Activated CD8-positive, alpha-beta T cell treated with anti-CD3 and anti-CD28 coated beads, Interleukin-2, amount 10 ng/mL, durations not matched to agents 7 days and 5 days (primary cell): ENCODE results near the gene MBOAT2. TPM values are rescaled to one million over a fixed set of nuclear protein-coding genes. Genes with fewer than 3 reads are reported as not detected.
"Not testable (repeated sequence)": the region's sequence is repeated elsewhere in the genome, so short reads cannot be mapped to it uniquely, and the experiment has no call there.

ENCODE experiments used
- ATAC-seq: fragments of 150-1000 bp; cut with Tn5 transposase; one replicate; pipeline ENCODE4 v1.10.0; 2021; ENCODE audit warnings: moderate library complexity
- CTCF ChIA-PET: fragments of 350-600 bp; sonication (Branson Sonifier 250); formaldehyde crosslinking; loops from one replicate; lab custom pipeline; 2021; ENCODE audit warnings: antibody characterized with exemption; lab: Charles Lee
- POLR2A ChIA-PET: fragments of 350-600 bp; sonication (Branson Sonifier 250); formaldehyde crosslinking; loops from one replicate; lab custom pipeline; 2021; ENCODE audit warnings: antibody characterized with exemption; lab: Charles Lee
- DNase-seq: peaks from one replicate; pipeline ENCODE4 v3.0.0-alpha.2; 2020
- H3K27ac Mint-ChIP-seq: one replicate; pipeline ENCODE4 v1.8.0; 2021; ENCODE audit warnings: mild to moderate bottlenecking, mixed read lengths
- H3K27me3 Mint-ChIP-seq: one replicate; pipeline ENCODE4 v1.8.0; 2021; ENCODE audit warnings: low read depth, mixed read lengths
- H3K36me3 Mint-ChIP-seq: one replicate; pipeline ENCODE4 v1.8.0; 2021; ENCODE audit warnings: low read depth, mixed read lengths
- H3K4me1 Mint-ChIP-seq: one replicate; pipeline ENCODE4 v1.8.0; 2021; ENCODE audit warnings: low read depth, mixed read lengths
- H3K4me3 Mint-ChIP-seq: one replicate; pipeline ENCODE4 v1.8.0; 2021; ENCODE audit warnings: mild to moderate bottlenecking, mixed read lengths
- H3K9me3 Mint-ChIP-seq: one replicate; pipeline ENCODE4 v1.8.0; 2022; ENCODE audit warnings: mixed read lengths; ENCODE audit not compliant: insufficient read depth
- total RNA-seq, 2 experiments: library from RNA; stranded (reverse); gene quantifications; one replicate each; pipeline ENCODE4 v1.2.3, GENCODE V29; 2021

The MBOAT2 gene
- total RNA-seq, 2 experiments from 2014 or later, result 6.3 to 6.5 TPM

- H3K27me3 Mint-ChIP-seq, DNase-seq, POLR2A ChIA-PET, H3K27ac Mint-ChIP-seq, H3K4me1 Mint-ChIP-seq, ATAC-seq, H3K36me3 Mint-ChIP-seq, H3K9me3 Mint-ChIP-seq, CTCF ChIA-PET, H3K4me3 Mint-ChIP-seq: not testable (repeated sequence)
Observed at GRCh38 chr2:8902757-8903156, 100.7 kb downstream of the MBOAT2 start.

GRCh38 chr2:8897206-8897605 lies 106.3 kb downstream of the MBOAT2 start:
- H3K4me1 Mint-ChIP-seq, H3K27ac Mint-ChIP-seq, H3K9me3 Mint-ChIP-seq, H3K27me3 Mint-ChIP-seq, H3K36me3 Mint-ChIP-seq, CTCF ChIA-PET, DNase-seq, POLR2A ChIA-PET, ATAC-seq, H3K4me3 Mint-ChIP-seq: not testable (repeated sequence)

GRCh38 chr2:8896671-8897070 lies 106.8 kb downstream of the MBOAT2 start:
- H3K9me3 Mint-ChIP-seq, H3K36me3 Mint-ChIP-seq, POLR2A ChIA-PET, H3K27ac Mint-ChIP-seq, H3K4me1 Mint-ChIP-seq, H3K27me3 Mint-ChIP-seq, DNase-seq, H3K4me3 Mint-ChIP-seq, ATAC-seq, CTCF ChIA-PET: not testable (repeated sequence)

GRCh38 chr2:8895087-8895912 lies 108.2 kb downstream of the MBOAT2 start:
- H3K9me3 Mint-ChIP-seq, H3K4me3 Mint-ChIP-seq, ATAC-seq, H3K27me3 Mint-ChIP-seq, H3K36me3 Mint-ChIP-seq, POLR2A ChIA-PET, H3K27ac Mint-ChIP-seq, CTCF ChIA-PET, DNase-seq, H3K4me1 Mint-ChIP-seq: not testable (repeated sequence)

- ATAC-seq, result no peak
- Mint-ChIP-seq H3K9me3 (no peaks in the 10 kb centered on the region), H3K4me1 (no peaks in the 10 kb centered on the region), H3K36me3 (peaks cover 2% of the 10 kb centered on the region), H3K27me3 (no peaks in the 10 kb centered on the region), H3K27ac (no peak overlapping the region), H3K4me3 (no peak overlapping the region)
- ChIA-PET CTCF (no interaction called here), POLR2A (no interaction called here)
- DNase-seq, result no peak
Observed at GRCh38 chr2:8893978-8894820, 109.3 kb downstream of the MBOAT2 start.

- no peaks in the 10 kb centered on the region for H3K9me3 Mint-ChIP-seq
- CTCF ChIA-PET, result no interaction called here
- H3K4me3 Mint-ChIP-seq, result no peak overlapping the region
- peaks cover 2% of the 10 kb centered on the region for H3K36me3 Mint-ChIP-seq
- ATAC-seq (no peak), DNase-seq (no peak)
- no peaks in the 10 kb centered on the region for H3K4me1 Mint-ChIP-seq
- POLR2A ChIA-PET, result no interaction called here
- H3K27me3 Mint-ChIP-seq, result no peaks in the 10 kb centered on the region
- no peak overlapping the region for H3K27ac Mint-ChIP-seq
Observed at GRCh38 chr2:8893474-8893873, 110.0 kb downstream of the MBOAT2 start.

GRCh38 chr2:8892111-8892510 lies 111.4 kb downstream of the MBOAT2 start:
- Mint-ChIP-seq H3K27me3 (peaks cover 2% of the 10 kb centered on the region), H3K36me3 (peaks cover 2% of the 10 kb centered on the region), H3K27ac (no peak overlapping the region), H3K9me3 (no peaks in the 10 kb centered on the region), H3K4me3 (no peak overlapping the region), H3K4me1 (no peaks in the 10 kb centered on the region)
- ATAC-seq (no peak), DNase-seq (no peak)
- ChIA-PET POLR2A (no interaction called here), CTCF (no interaction called here)

GRCh38 chr2:8889978-8890377 lies 113.5 kb downstream of the MBOAT2 start:
- Mint-ChIP-seq H3K27ac (no peak overlapping the region), H3K36me3 (no peaks in the 10 kb centered on the region), H3K27me3 (peaks cover 2% of the 10 kb centered on the region), H3K9me3 (no peaks in the 10 kb centered on the region), H3K4me3 (no peak overlapping the region), H3K4me1 (peaks cover 4% of the 10 kb centered on the region)
- ChIA-PET POLR2A (no interaction called here), CTCF (no interaction called here)
- ATAC-seq (no peak), DNase-seq (no peak)

GRCh38 chr2:8888963-8889362 lies 114.5 kb downstream of the MBOAT2 start:
- H3K27me3 Mint-ChIP-seq, result peaks cover 2% of the 10 kb centered on the region
- H3K9me3 Mint-ChIP-seq, result no peaks in the 10 kb centered on the region
- H3K4me3 Mint-ChIP-seq, result no peak overlapping the region
- peaks cover 4% of the 10 kb centered on the region for H3K4me1 Mint-ChIP-seq
- ChIA-PET CTCF (no interaction called here), POLR2A (no interaction called here)
- H3K36me3 Mint-ChIP-seq, result no peaks in the 10 kb centered on the region
- no peak for DNase-seq
- ATAC-seq, result no peak
- no peak overlapping the region for H3K27ac Mint-ChIP-seq

GRCh38 chr2:8886876-8887275 lies 116.6 kb downstream of the MBOAT2 start:
- H3K4me3 Mint-ChIP-seq, result no peak overlapping the region
- POLR2A ChIA-PET, result no interaction called here

GRCh38 chr2:8886202-8886518 lies 117.3 kb downstream of the MBOAT2 start:
- ChIA-PET CTCF (interaction anchor here (0.6 kb wide), 1 partner anchor 993 kb away, joined by 3 read pairs; no protein-coding TSS in a partner anchor), POLR2A (no interaction called here)
- DNase-seq, result no peak
- H3K4me1 Mint-ChIP-seq, result peaks cover 4% of the 10 kb centered on the region
- H3K4me3 Mint-ChIP-seq, result no peak overlapping the region
- H3K27me3 Mint-ChIP-seq, result peaks cover 2% of the 10 kb centered on the region
- H3K9me3 Mint-ChIP-seq, result no peaks in the 10 kb centered on the region
- no peaks in the 10 kb centered on the region for H3K36me3 Mint-ChIP-seq
- ATAC-seq, result no peak
- H3K27ac Mint-ChIP-seq, result no peak overlapping the region

More at GRCh38 chr2:8886876-8887275, 116.6 kb downstream of the MBOAT2 start:
- peaks cover 4% of the 10 kb centered on the region for H3K4me1 Mint-ChIP-seq
- H3K36me3 Mint-ChIP-seq, result no peaks in the 10 kb centered on the region
- CTCF ChIA-PET, result interaction anchor here (0.6 kb wide), 1 partner anchor 994 kb away, joined by 3 read pairs; no protein-coding TSS in a partner anchor
- peaks cover 2% of the 10 kb centered on the region for H3K27me3 Mint-ChIP-seq
- ATAC-seq (no peak), DNase-seq (no peak)
- no peaks in the 10 kb centered on the region for H3K9me3 Mint-ChIP-seq
- no peak overlapping the region for H3K27ac Mint-ChIP-seq
